ENCODE data around the gene PNPLA1.

PNPLA1 gene

GRCh38 chr6:36339146-36339545, 69.3 kb downstream of the PNPLA1 start:
- DNase-seq = no peak

- DNase-seq = no peak
Measured at GRCh38 chr6:36340306-36340617, 70.4 kb downstream of the PNPLA1 start.

GRCh38 chr6:36340618-36341454, 71.0 kb downstream of the PNPLA1 start:
- peak; percentile 73 for DNase-seq

GRCh38 chr6:36343109-36343680, 73.3 kb downstream of the PNPLA1 start:
- no peak for DNase-seq

- DNase-seq = no peak
Measured at GRCh38 chr6:36345681-36346466, 76.0 kb downstream of the PNPLA1 start.

- no peak for DNase-seq
Measured at GRCh38 chr6:36346486-36347273, 76.8 kb downstream of the PNPLA1 start.

- no peak for DNase-seq
Measured at GRCh38 chr6:36347621-36348020, 77.8 kb downstream of the PNPLA1 start.

- DNase-seq = no peak
Measured at GRCh38 chr6:36349240-36349639, 79.4 kb downstream of the PNPLA1 start.

GRCh38 chr6:36350082-36350481, 80.2 kb downstream of the PNPLA1 start:
- no peak for DNase-seq

GRCh38 chr6:36350681-36351571, 81.1 kb downstream of the PNPLA1 start:
- no peak for DNase-seq

- no peak for DNase-seq
Measured at GRCh38 chr6:36352477-36353157, 82.8 kb downstream of the PNPLA1 start.

GRCh38 chr6:36353411-36353915, 83.6 kb downstream of the PNPLA1 start:
- DNase-seq = no peak

GRCh38 chr6:36355819-36356218, 86.0 kb downstream of the PNPLA1 start:
- no peak for DNase-seq

GRCh38 chr6:36357872-36358225, 88.0 kb downstream of the PNPLA1 start:
- no peak for DNase-seq

Data from 8988T (cell line).